ENCODE data around the gene PKP1. TPM values are rescaled to one million over a fixed set of nuclear protein-coding genes. Genes with fewer than 3 reads are reported as not detected.

PKP1 gene
- total and polyA plus RNA-seq, 2 donors from 2014 or later, result 0.47 to 0.63 TPM

DNA sequence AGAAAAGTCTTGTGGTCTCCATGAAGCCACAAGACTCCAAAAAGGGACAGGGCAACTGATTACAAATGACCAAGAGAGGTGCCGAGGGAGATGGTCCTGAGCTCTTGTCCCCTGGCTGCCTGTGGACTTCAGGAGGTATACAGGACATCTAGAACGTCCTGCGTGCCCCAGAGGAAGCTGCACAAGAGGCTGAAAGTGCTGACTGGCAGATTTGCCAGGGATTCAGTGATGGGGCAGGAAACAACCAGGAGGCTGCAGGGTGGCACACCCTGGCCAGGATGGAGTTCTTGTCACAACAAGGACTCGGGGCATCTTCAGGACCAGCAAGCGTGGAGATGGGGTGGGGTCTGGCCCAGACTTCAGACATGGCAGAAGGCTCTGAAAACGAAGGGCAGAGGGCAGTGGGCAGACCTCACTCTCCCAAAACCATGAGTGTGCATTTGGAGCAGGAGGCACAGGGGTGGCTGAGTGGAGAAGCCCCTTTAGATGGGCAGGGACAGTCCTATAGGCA is 13.4 kb upstream of the PKP1 start:
- H3K27ac ChIP-seq (ENCODE audit: low read depth in 2 of 2, low read length in 2 of 2), result no peak overlapping the region
- no peak for FAIRE-seq
- H3K4me1 ChIP-seq (ENCODE audit: control insufficient read depth in 2 of 3, insufficient read depth in 2 of 3, low read depth in 1 of 3, low read length in 3 of 3), result no peaks in the 10 kb centered on the region
- intact Hi-C loops (cut with DNase I), result no loop called here
- no peaks in the 10 kb centered on the region for H3K36me3 ChIP-seq (ENCODE audit: control insufficient read depth in 2 of 3, insufficient read depth in 3 of 3, low read length in 3 of 3)
- TF ChIP-seq, protein P1, sequence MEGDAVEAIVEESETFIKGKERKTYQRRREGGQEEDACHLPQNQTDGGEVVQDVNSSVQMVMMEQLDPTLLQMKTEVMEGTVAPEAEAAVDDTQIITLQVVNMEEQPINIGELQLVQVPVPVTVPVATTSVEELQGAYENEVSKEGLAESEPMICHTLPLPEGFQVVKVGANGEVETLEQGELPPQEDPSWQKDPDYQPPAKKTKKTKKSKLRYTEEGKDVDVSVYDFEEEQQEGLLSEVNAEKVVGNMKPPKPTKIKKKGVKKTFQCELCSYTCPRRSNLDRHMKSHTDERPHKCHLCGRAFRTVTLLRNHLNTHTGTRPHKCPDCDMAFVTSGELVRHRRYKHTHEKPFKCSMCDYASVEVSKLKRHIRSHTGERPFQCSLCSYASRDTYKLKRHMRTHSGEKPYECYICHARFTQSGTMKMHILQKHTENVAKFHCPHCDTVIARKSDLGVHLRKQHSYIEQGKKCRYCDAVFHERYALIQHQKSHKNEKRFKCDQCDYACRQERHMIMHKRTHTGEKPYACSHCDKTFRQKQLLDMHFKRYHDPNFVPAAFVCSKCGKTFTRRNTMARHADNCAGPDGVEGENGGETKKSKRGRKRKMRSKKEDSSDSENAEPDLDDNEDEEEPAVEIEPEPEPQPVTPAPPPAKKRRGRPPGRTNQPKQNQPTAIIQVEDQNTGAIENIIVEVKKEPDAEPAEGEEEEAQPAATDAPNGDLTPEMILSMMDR (IDR thresholded peaks at IDR 0.05; ENCODE audit: borderline replicate concordance, extremely low read depth, insufficient read depth), result no peak
- H3K27me3 ChIP-seq (ENCODE audit: control insufficient read depth, insufficient read depth, low read length), result no peaks in the 10 kb centered on the region
- H3K9me3 ChIP-seq (ENCODE audit: control insufficient read depth in 2 of 3, insufficient read depth in 1 of 3, low read length in 3 of 3), result no peaks in the 10 kb centered on the region
- no peak overlapping the region for H3K9ac ChIP-seq (ENCODE audit: low read length in 3 of 3)
- H3K4me3 ChIP-seq (ENCODE audit: low read length in 3 of 3), result no peak overlapping the region
- peak in 2 of 5 donors; percentile 15 to 46 for DNase-seq

DNA sequence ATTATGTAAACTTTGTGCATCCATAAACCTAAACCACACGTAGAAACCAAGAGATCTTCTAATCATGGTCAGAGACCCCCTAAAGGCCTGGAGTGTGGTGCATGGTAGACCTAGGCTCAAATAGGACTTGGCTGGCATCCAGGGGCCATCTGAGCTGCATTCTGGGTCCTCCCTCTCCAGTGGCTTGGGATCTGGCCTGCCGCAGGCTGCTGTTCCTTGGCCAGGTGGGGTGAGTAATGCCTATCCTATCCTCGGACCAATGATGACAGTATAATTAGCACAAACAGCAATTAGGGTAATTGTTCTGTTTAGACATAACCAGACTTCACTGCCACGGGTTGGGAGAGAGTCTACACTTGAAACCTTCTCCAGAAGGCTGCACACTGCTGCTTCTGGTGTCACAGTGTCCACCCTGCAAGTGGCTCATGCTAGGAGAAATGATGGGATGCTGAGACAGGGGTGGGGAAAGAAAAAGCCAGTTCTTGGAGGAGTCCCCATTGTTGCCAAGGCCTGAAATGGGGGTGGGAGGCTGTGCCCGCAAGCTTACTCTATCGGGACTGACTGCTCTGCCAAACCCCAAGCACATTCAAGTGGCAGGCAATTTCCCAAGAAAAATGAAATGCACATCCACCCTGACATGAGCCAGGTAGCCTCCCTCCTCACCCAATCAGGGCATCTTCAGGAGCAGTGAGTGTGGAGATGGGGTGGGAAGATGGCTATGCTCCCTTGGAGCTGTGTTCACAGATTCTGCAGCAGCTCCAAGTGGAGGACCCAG is 12.5 kb upstream of the PKP1 start:
- no peak overlapping the region for H3K9ac ChIP-seq (ENCODE audit: low read length in 3 of 3)
- TF ChIP-seq, protein P1 (IDR thresholded peaks at IDR 0.05; ENCODE audit: borderline replicate concordance, extremely low read depth, insufficient read depth), result no peak
- DNase-seq, result peak in 2 of 5 donors; percentile 19 to 41
- intact Hi-C loops (cut with DNase I), result no loop called here
- no peak overlapping the region for H3K4me3 ChIP-seq (ENCODE audit: low read length in 3 of 3)
- H3K36me3 ChIP-seq (ENCODE audit: control insufficient read depth in 2 of 3, insufficient read depth in 3 of 3, low read length in 3 of 3), result no peaks in the 10 kb centered on the region
- no peaks in the 10 kb centered on the region for H3K4me1 ChIP-seq (ENCODE audit: control insufficient read depth in 2 of 3, insufficient read depth in 2 of 3, low read depth in 1 of 3, low read length in 3 of 3)
- no peak overlapping the region for H3K27ac ChIP-seq (ENCODE audit: low read depth in 2 of 2, low read length in 2 of 2)
- no peaks in the 10 kb centered on the region for H3K27me3 ChIP-seq (ENCODE audit: control insufficient read depth, insufficient read depth, low read length)
- FAIRE-seq, result no peak
- H3K9me3 ChIP-seq (ENCODE audit: control insufficient read depth in 2 of 3, insufficient read depth in 1 of 3, low read length in 3 of 3), result no peaks in the 10 kb centered on the region

DNA sequence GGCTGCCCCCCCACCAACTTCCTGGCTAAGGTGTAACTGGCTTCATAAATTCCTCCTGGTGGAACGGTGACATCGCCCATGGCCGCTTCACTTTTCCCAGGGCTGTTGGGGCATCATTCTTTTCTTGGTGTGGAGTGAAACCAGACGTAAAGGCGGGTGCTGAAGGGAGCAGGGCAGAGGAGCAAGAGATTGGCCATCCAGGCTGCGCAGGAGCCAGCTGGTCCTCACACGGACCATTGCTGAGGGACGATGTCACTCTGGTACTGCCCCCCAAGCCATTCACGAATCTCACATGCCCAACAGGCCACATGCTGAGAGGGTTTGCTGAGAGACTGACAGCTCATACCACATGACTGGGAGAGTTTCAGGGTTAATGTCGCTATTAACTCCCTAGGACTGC is 10.5 kb upstream of the PKP1 start:
- no peaks in the 10 kb centered on the region for H3K4me1 ChIP-seq (ENCODE audit: control insufficient read depth in 2 of 3, insufficient read depth in 2 of 3, low read depth in 1 of 3, low read length in 3 of 3)
- no peak overlapping the region for H3K27ac ChIP-seq (ENCODE audit: low read depth in 2 of 2, low read length in 2 of 2)
- FAIRE-seq (no peak), DNase-seq (peak in 2 of 5 donors; percentile 21 to 38)
- no peaks in the 10 kb centered on the region for H3K27me3 ChIP-seq (ENCODE audit: control insufficient read depth, insufficient read depth, low read length)
- TF ChIP-seq, protein P1 (IDR thresholded peaks at IDR 0.05; ENCODE audit: borderline replicate concordance, extremely low read depth, insufficient read depth), result no peak
- intact Hi-C loops (cut with DNase I), result no loop called here
- no peak overlapping the region for H3K4me3 ChIP-seq (ENCODE audit: low read length in 3 of 3)
- H3K9ac ChIP-seq (ENCODE audit: low read length in 3 of 3), result no peak overlapping the region
- H3K36me3 ChIP-seq (ENCODE audit: control insufficient read depth in 2 of 3, insufficient read depth in 3 of 3, low read length in 3 of 3), result no peaks in the 10 kb centered on the region
- H3K9me3 ChIP-seq (ENCODE audit: control insufficient read depth in 2 of 3, insufficient read depth in 1 of 3, low read length in 3 of 3), result no peaks in the 10 kb centered on the region

All from kidney (tissue), 14 donors.